Measurements from ENCODE around the gene MPPED1.

The MPPED1 gene

GRCh38 chr22:43431808-43432554 is 20.2 kb downstream of the MPPED1 start:
- H3K4me3 ChIP-seq (ENCODE audit: low read depth, low read length): no peak overlapping the region

GRCh38 chr22:43432883-43433415 is 21.1 kb downstream of the MPPED1 start:
- no peak overlapping the region for H3K4me3 ChIP-seq (ENCODE audit: low read depth, low read length)
- no peak for TF ChIP-seq CTCF (IDR thresholded peaks at IDR 0.05; ENCODE audit: borderline replicate concordance, insufficient read depth, low read depth, low read length)

More at GRCh38 chr22:43431808-43432554, 20.2 kb downstream of the MPPED1 start:
- TF ChIP-seq CTCF (IDR thresholded peaks at IDR 0.05; ENCODE audit: borderline replicate concordance, insufficient read depth, low read depth, low read length): no peak

- H3K4me3 ChIP-seq (ENCODE audit: low read depth, low read length): no peak overlapping the region
Measured at GRCh38 chr22:43433451-43434274, 21.8 kb downstream of the MPPED1 start.

GRCh38 chr22:43434275-43434927 is 22.6 kb downstream of the MPPED1 start:
- TF ChIP-seq CTCF (IDR thresholded peaks at IDR 0.05; ENCODE audit: borderline replicate concordance, insufficient read depth, low read depth, low read length): no peak

More at GRCh38 chr22:43433451-43434274, 21.8 kb downstream of the MPPED1 start:
- no peak for TF ChIP-seq CTCF (IDR thresholded peaks at IDR 0.05; ENCODE audit: borderline replicate concordance, insufficient read depth, low read depth, low read length)

GRCh38 chr22:43434928-43435311 is 23.1 kb downstream of the MPPED1 start:
- no peak overlapping the region for H3K4me3 ChIP-seq (ENCODE audit: low read depth, low read length)
- no peak for TF ChIP-seq CTCF (IDR thresholded peaks at IDR 0.05; ENCODE audit: borderline replicate concordance, insufficient read depth, low read depth, low read length)

More at GRCh38 chr22:43434275-43434927, 22.6 kb downstream of the MPPED1 start:
- no peak overlapping the region for H3K4me3 ChIP-seq (ENCODE audit: low read depth, low read length)

GRCh38 chr22:43435851-43436811 is 24.3 kb downstream of the MPPED1 start:
- TF ChIP-seq CTCF (IDR thresholded peaks at IDR 0.05; ENCODE audit: borderline replicate concordance, insufficient read depth, low read depth, low read length): no peak

More at GRCh38 chr22:43435851-43436811, 24.3 kb downstream of the MPPED1 start:
- H3K4me3 ChIP-seq (ENCODE audit: low read depth, low read length): no peak overlapping the region

Measured in GM12875 (cell line).